DMS53 (cell line): Measurements from ENCODE around the gene MSLN.

Experiments used
- DNase-seq: peaks from one replicate; lab custom pipeline; 2025; lab: John Stamatoyannopoulos, UW

The MSLN gene

GRCh38 chr16:776824-777223, 16.3 kb downstream of the MSLN start:
- DNase-seq: no peak

GRCh38 chr16:777826-778225, 17.3 kb downstream of the MSLN start:
- DNase-seq: peak; percentile 51

- DNase-seq: no peak
These were observed 17.9 kb downstream of the MSLN start for GRCh38 chr16:778447-778846.

GRCh38 chr16:778909-779527, 18.5 kb downstream of the MSLN start:
- DNase-seq: no peak

- no peak for DNase-seq
These were observed 19.0 kb downstream of the MSLN start for GRCh38 chr16:779561-779960.

- no peak for DNase-seq
These were observed 19.8 kb downstream of the MSLN start for GRCh38 chr16:780296-780695.

- DNase-seq: no peak
These were observed 20.9 kb downstream of the MSLN start for GRCh38 chr16:781346-782010.

- DNase-seq: no peak
These were observed 21.7 kb downstream of the MSLN start for GRCh38 chr16:782258-782657.

- DNase-seq: peak; percentile 39
These were observed 22.4 kb downstream of the MSLN start for GRCh38 chr16:782766-783403.

GRCh38 chr16:783404-784161, 23.0 kb downstream of the MSLN start:
- DNase-seq: no peak

- no peak for DNase-seq
These were observed 23.9 kb downstream of the MSLN start for GRCh38 chr16:784431-784830.

GRCh38 chr16:785563-786535, 25.3 kb downstream of the MSLN start:
- DNase-seq: peak; percentile 84

GRCh38 chr16:787321-787966, 26.9 kb downstream of the MSLN start:
- peak; percentile 57 for DNase-seq

GRCh38 chr16:787978-788398, 27.5 kb downstream of the MSLN start, which contains the start of gene RPUSD1:
Gene RPUSD1, minus strand, starts transcription at chr16:788381. Its CDS starts 644 bp downstream, at chr16:787737.
- no peak for DNase-seq

GRCh38 chr16:788399-789126, 28.0 kb downstream of the MSLN start, which contains the start of gene CHTF18:
Gene CHTF18, plus strand, starts transcription at chr16:788620. Its CDS starts 65 bp downstream, at chr16:788685.
- peak; percentile 93 for DNase-seq

- DNase-seq: no peak
These were observed 28.8 kb downstream of the MSLN start for GRCh38 chr16:789191-789850.

- no peak for DNase-seq
These were observed 29.6 kb downstream of the MSLN start for GRCh38 chr16:790086-790485.

GRCh38 chr16:791131-791530, 30.6 kb downstream of the MSLN start:
- no peak for DNase-seq

GRCh38 chr16:792221-792995, 31.9 kb downstream of the MSLN start:
- DNase-seq: no peak
